GM12875 (cell line): ENCODE measurements around the gene GAREM2.

Experiments used
- H3K4me3 ChIP-seq: one replicate; pipeline ENCODE4 v1.5.1; 2011; ENCODE audit warnings: low read depth, low read length, control low read depth
- TF ChIP-seq, protein P1 (sequence below): IDR thresholded peaks from 2 replicates; pipeline ENCODE4 v1.5.1; 2011; ENCODE audit warnings: low read depth, mild to moderate bottlenecking, control low read depth, inconsistent platforms, low read length, moderate library complexity, borderline replicate concordance; ENCODE audit not compliant: insufficient read depth

GAREM2 gene

DNA sequence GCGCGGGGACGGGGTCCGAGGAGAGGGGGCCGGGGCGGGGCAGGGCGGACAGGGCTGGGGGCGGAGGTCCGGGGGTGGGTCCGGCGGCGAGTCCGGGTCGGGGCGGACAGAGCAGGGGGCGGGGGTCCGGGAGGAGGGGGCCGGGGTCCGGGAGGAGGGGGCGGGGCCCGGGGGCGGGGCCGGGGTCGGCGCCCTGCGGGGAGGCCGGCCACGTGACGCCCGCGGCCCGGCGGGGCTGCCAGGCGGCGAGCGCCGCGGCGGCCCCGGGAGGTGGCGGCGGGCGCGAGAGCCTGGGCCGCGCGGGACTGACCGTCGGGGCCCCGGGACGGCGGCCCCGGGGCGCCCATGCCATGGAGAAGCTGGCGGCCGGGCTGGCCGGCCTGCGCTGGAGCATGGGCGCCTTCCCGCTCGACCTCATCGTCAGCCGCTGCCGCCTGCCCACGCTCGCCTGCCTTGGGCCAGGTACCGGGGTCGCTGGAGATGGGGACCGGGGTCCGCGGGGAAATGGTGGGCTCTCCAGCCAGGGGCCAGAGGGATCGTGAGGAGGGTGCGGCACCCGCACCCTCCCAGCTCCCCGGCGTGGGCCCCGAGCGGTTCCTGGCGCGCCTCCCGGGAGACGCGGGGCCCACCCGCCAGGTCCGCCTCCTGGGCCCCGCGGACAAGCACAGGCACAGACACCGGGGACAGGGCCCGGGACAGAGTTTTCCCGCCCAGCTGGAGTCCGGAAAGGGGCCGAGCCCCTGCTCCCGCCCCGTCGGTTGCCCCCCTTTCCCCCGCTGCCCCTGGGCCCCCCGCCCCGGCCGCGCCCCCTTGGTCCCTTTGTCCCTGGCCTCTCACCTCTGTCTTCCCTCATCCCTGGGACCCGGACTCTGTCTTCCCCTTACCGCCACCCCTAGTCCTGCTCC, at the start of gene GAREM2:
Gene GAREM2, plus strand, starts transcription at position 218 of the 905 bp plus-strand sequence. Its CDS starts 133 bp downstream, at position 351.
- no peak within 1 kb of the TSS for H3K4me3 ChIP-seq
- TF ChIP-seq, protein P1, sequence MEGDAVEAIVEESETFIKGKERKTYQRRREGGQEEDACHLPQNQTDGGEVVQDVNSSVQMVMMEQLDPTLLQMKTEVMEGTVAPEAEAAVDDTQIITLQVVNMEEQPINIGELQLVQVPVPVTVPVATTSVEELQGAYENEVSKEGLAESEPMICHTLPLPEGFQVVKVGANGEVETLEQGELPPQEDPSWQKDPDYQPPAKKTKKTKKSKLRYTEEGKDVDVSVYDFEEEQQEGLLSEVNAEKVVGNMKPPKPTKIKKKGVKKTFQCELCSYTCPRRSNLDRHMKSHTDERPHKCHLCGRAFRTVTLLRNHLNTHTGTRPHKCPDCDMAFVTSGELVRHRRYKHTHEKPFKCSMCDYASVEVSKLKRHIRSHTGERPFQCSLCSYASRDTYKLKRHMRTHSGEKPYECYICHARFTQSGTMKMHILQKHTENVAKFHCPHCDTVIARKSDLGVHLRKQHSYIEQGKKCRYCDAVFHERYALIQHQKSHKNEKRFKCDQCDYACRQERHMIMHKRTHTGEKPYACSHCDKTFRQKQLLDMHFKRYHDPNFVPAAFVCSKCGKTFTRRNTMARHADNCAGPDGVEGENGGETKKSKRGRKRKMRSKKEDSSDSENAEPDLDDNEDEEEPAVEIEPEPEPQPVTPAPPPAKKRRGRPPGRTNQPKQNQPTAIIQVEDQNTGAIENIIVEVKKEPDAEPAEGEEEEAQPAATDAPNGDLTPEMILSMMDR = no peak

- no peak overlapping the region for H3K4me3 ChIP-seq
- TF ChIP-seq, protein P1 = no peak
These were observed 49.5 kb upstream of the GAREM2 start for GRCh38 chr2:26123426-26123825.

DNA sequence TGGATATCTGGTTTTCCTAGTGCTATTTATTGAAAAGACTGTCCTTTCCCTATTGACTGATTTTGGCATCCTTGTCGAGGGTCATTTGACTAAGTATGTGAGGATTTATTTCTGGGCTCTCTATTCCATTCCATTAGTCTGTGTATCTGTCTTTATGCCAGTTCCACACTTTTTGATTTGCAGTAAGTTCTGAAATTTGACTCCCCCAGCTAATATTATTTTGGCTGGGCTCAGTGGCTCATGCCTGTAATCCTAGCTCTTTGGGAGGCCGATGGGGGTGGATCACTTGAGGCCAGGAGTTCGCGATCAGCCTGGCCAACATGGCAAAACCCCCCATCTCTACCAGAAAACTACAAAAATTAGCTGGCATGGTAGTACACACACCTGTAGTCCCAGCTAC, 46.8 kb upstream of the GAREM2 start:
- TF ChIP-seq, protein P1 = no peak
- no peak overlapping the region for H3K4me3 ChIP-seq

- H3K4me3 ChIP-seq = no peak overlapping the region
- TF ChIP-seq, protein P1 = no peak
These were observed 44.7 kb upstream of the GAREM2 start for GRCh38 chr2:26128176-26128575.

GRCh38 chr2:26130763-26131162, 42.1 kb upstream of the GAREM2 start:
- TF ChIP-seq, protein P1 = no peak
- H3K4me3 ChIP-seq = no peak overlapping the region

DNA sequence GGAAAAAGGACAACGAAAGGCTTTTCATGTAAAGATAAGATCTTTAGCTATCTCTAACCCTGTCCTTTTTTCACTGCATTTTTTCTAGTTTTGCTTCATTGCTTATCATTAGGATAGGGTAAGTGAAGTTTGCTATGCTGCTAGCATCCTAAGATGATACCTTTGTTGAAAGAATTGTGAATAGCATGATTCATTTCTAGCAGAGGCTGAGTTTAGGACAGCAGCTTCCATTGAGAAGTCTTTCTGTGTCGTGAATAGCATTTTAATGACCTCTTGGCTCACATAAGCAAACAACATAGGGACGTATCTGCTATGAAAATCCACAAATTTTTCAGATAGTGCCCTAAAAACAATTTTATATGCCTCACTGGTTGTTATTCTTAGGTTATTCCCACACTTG, 36.4 kb upstream of the GAREM2 start:
- H3K4me3 ChIP-seq = no peak overlapping the region
- TF ChIP-seq, protein P1 = no peak
